IPS-NIHi7 (cell line): ENCODE results near the gene SPIN2A.
"Not testable (repeated sequence)": the region's sequence is repeated elsewhere in the genome, so short reads cannot be mapped to it uniquely, and the experiment has no call there.

Source experiments
- DNase-seq: peaks from one replicate; pipeline ENCODE4 v3.0.0; 2012; ENCODE audit warnings: mixed read lengths; ENCODE audit errors: extremely low spot score

SPIN2A gene

DNA sequence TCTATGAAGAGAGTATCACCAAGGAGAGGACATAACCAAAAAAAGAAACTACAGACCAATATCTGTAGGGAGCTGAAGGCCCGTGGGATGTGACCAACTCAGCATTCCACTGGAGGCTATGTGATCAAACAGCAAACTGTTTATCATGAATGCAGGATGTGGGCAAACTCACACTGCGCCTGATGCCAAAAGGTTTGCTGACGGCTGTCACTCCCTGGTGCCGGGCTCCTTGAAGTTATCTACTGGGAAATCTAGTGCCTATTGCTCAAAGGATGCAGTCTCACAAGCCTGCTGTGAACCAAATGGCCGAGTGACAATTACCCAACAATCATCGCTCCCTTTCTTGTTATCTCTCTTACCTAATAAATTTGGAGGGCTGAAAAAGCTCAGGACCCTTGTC is 34.3 kb downstream of the SPIN2A start:
- DNase-seq, result not testable (repeated sequence)
